ENCODE results near the gene PRSS36.
"Not testable (repeated sequence)": the region's sequence is repeated elsewhere in the genome, so short reads cannot be mapped to it uniquely, and the experiment has no call there.

PRSS36 gene

DNA sequence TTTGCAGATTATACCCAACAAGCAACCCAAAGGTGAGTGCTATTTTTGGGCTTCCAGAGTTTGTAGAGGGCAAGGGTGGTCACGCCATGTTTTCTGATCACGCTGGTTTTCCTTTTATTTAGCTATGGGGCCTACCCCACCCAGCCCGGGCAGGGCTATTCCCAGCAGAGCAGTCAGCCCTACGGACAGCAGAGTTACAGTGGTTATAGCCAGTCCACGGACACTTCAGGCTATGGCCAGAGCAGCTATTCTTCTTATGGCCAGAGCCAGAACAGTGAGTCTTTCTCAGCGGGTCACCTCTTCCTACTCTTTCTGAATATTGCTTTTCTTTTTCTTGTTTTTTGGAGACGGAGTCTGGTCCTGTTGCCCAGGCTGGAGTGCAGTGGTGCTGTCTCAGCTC, 32.5 kb upstream of the PRSS36 start:
- DNase-seq (ENCODE audit: low read depth): no peak
- peak overlapping the region; percentile 94 for H3K4me3 ChIP-seq (ENCODE audit: low read length)
- no peak for TF ChIP-seq CTCF (conservative IDR thresholded peaks at IDR 0.05; ENCODE audit: low read length)

GRCh38 chr16:31181102-31181830, 31.4 kb upstream of the PRSS36 start:
- no peak for DNase-seq (ENCODE audit: low read depth)
- TF ChIP-seq CTCF (conservative IDR thresholded peaks at IDR 0.05; ENCODE audit: low read length): no peak
- H3K4me3 ChIP-seq (ENCODE audit: low read length): peak overlapping the region; percentile 94

- DNase-seq (ENCODE audit: low read depth): peak; percentile 84
- H3K4me3 ChIP-seq (ENCODE audit: low read length): peak within 1 kb of the TSS; percentile 94
- TF ChIP-seq CTCF (conservative IDR thresholded peaks at IDR 0.05; ENCODE audit: low read length): no peak
Observed at GRCh38 chr16:31179747-31180459, 30.0 kb upstream of the PRSS36 start, which contains the start of gene FUS. Gene FUS (plus strand): TSS chr16:31180139. CDS start chr16:31180215, 76 bp downstream.

- H3K4me3 ChIP-seq (ENCODE audit: low read length): peak overlapping the region; percentile 94
- TF ChIP-seq CTCF (conservative IDR thresholded peaks at IDR 0.05; ENCODE audit: low read length): no peak
- DNase-seq (ENCODE audit: low read depth): no peak
Observed at GRCh38 chr16:31179219-31179746, 29.4 kb upstream of the PRSS36 start.

GRCh38 chr16:31177136-31177535, 27.3 kb upstream of the PRSS36 start:
- no peak for TF ChIP-seq CTCF (conservative IDR thresholded peaks at IDR 0.05; ENCODE audit: low read length)
- no peak overlapping the region for H3K4me3 ChIP-seq (ENCODE audit: low read length)

DNA sequence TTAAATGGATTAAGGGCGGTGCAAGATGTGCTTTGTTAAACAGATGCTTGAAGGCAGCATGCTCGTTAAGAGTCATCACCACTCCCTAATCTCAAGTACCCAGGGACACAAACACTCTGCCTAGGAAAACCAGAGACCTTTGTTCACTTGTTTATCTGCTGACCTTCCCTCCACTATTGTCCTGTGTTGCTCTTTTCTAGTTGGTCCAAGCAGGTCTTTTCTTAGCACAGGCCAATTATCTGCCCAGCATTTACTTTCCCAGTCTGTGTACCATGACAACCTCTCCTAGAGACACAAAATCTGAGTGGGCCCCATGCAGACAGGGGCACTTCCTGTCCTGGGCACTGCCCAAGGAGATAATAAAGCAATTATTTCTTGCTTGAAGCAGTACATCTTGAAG, 20.2 kb upstream of the PRSS36 start:
- not testable (repeated sequence) for H3K4me3 ChIP-seq (ENCODE audit: low read length); DNase-seq (ENCODE audit: low read depth)

More at GRCh38 chr16:31177136-31177535, 27.3 kb upstream of the PRSS36 start:
- DNase-seq (ENCODE audit: low read depth): peak; percentile 43

GRCh38 chr16:31168848-31169247, 19.0 kb upstream of the PRSS36 start:
- DNase-seq (ENCODE audit: low read depth): no peak
- no peak overlapping the region for H3K4me3 ChIP-seq (ENCODE audit: low read length)
- TF ChIP-seq CTCF (conservative IDR thresholded peaks at IDR 0.05; ENCODE audit: low read length): no peak

All from AG10803 (cell line).